ENCODE measurements around the gene CPNE2. TPM values are rescaled to one million over a fixed set of nuclear protein-coding genes. Genes with fewer than 3 reads are reported as not detected.

Gene CPNE2
- total RNA-seq, 1 donor from 2014 or later, result 145 TPM

GRCh38 chr16:57191056-57191571 lies 98.7 kb downstream of the CPNE2 start:
- DNase-seq (ENCODE audit: low spot score), result no peak
- Mint-ChIP-seq H3K4me1 (ENCODE audit: unreplicated experiment) (peaks cover 35% of the 10 kb centered on the region), H3K36me3 (ENCODE audit: low read depth, unreplicated experiment) (peaks cover 10% of the 10 kb centered on the region), H3K9me3 (ENCODE audit: unreplicated experiment) (no peaks in the 10 kb centered on the region), H3K27ac (ENCODE audit: unreplicated experiment) (peak overlapping the region; percentile 42), H3K27me3 (ENCODE audit: unreplicated experiment) (peaks cover 10% of the 10 kb centered on the region), H3K4me3 (ENCODE audit: unreplicated experiment) (no peak overlapping the region)
- TF ChIP-seq CTCF (IDR thresholded peaks at IDR 0.05; ENCODE audit: unreplicated experiment), result no peak

DNA sequence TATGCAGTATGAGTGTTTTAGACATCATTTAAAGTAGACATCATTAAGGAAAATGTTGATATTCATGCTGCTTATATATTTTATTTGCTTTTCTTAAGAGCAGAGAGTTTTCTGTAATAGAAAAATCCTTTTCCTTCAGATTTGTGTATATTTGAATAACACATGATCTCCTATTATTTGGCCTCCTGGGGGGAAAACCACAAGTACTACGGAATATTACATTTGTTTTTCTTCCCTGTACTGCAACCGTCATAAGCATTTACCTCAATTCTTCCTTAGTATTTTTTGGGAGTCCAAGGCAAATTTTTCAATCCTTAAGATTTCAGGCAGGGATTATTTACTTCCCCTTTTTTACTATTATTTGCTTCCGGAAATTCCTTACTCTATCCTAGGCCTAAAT lies 99.8 kb downstream of the CPNE2 start:
- H3K27ac Mint-ChIP-seq (ENCODE audit: unreplicated experiment), result no peak overlapping the region
- H3K9me3 Mint-ChIP-seq (ENCODE audit: unreplicated experiment), result no peaks in the 10 kb centered on the region
- H3K4me3 Mint-ChIP-seq (ENCODE audit: unreplicated experiment), result no peak overlapping the region
- no peak for TF ChIP-seq CTCF (IDR thresholded peaks at IDR 0.05; ENCODE audit: unreplicated experiment)
- peaks cover 6% of the 10 kb centered on the region for H3K36me3 Mint-ChIP-seq (ENCODE audit: low read depth, unreplicated experiment)
- H3K4me1 Mint-ChIP-seq (ENCODE audit: unreplicated experiment), result peaks cover 30% of the 10 kb centered on the region
- peaks cover 1% of the 10 kb centered on the region for H3K27me3 Mint-ChIP-seq (ENCODE audit: unreplicated experiment)
- DNase-seq (ENCODE audit: low spot score), result no peak

GRCh38 chr16:57192720-57193486 lies 100.5 kb downstream of the CPNE2 start:
- H3K4me3 Mint-ChIP-seq (ENCODE audit: unreplicated experiment), result no peak overlapping the region
- no peak for DNase-seq (ENCODE audit: low spot score)
- H3K9me3 Mint-ChIP-seq (ENCODE audit: unreplicated experiment), result no peaks in the 10 kb centered on the region
- H3K27ac Mint-ChIP-seq (ENCODE audit: unreplicated experiment), result no peak overlapping the region
- peaks cover 4% of the 10 kb centered on the region for H3K36me3 Mint-ChIP-seq (ENCODE audit: low read depth, unreplicated experiment)
- H3K27me3 Mint-ChIP-seq (ENCODE audit: unreplicated experiment), result no peaks in the 10 kb centered on the region
- TF ChIP-seq CTCF (IDR thresholded peaks at IDR 0.05; ENCODE audit: unreplicated experiment), result no peak
- peaks cover 29% of the 10 kb centered on the region for H3K4me1 Mint-ChIP-seq (ENCODE audit: unreplicated experiment)

- no peaks in the 10 kb centered on the region for H3K9me3 Mint-ChIP-seq (ENCODE audit: unreplicated experiment)
- H3K4me1 Mint-ChIP-seq (ENCODE audit: unreplicated experiment), result peaks cover 21% of the 10 kb centered on the region
- no peak for DNase-seq (ENCODE audit: low spot score)
- no peaks in the 10 kb centered on the region for H3K27me3 Mint-ChIP-seq (ENCODE audit: unreplicated experiment)
- peaks cover 4% of the 10 kb centered on the region for H3K36me3 Mint-ChIP-seq (ENCODE audit: low read depth, unreplicated experiment)
- H3K27ac Mint-ChIP-seq (ENCODE audit: unreplicated experiment), result no peak overlapping the region
- no peak overlapping the region for H3K4me3 Mint-ChIP-seq (ENCODE audit: unreplicated experiment)
- no peak for TF ChIP-seq CTCF (IDR thresholded peaks at IDR 0.05; ENCODE audit: unreplicated experiment)
These were observed 102.1 kb downstream of the CPNE2 start for GRCh38 chr16:57194512-57194911.

DNA sequence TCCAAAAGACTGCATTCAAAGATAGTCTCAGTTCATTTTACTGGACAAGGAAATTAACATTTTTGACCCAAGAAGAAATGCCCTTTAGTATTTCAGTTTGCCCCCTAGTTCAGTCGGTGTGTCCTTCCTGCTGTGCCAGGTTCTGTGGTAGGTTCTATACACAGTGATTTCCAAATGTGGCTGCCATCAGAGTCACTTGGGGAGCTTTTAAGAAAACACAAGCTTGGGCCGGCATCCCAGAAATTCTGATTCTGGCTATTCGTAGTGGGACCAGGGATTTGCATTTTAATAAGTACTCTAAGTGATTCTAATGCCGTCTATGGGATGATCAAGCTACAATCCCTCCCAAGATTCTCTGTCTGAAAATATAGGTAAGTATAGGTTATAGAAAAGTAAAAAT lies 103.9 kb downstream of the CPNE2 start:
- H3K9me3 Mint-ChIP-seq (ENCODE audit: unreplicated experiment), result no peaks in the 10 kb centered on the region
- H3K4me3 Mint-ChIP-seq (ENCODE audit: unreplicated experiment), result no peak overlapping the region
- DNase-seq (ENCODE audit: low spot score), result no peak
- TF ChIP-seq CTCF (IDR thresholded peaks at IDR 0.05; ENCODE audit: unreplicated experiment), result no peak
- H3K27ac Mint-ChIP-seq (ENCODE audit: unreplicated experiment), result peak overlapping the region; percentile 57
- no peaks in the 10 kb centered on the region for H3K27me3 Mint-ChIP-seq (ENCODE audit: unreplicated experiment)
- H3K36me3 Mint-ChIP-seq (ENCODE audit: low read depth, unreplicated experiment), result peaks cover 4% of the 10 kb centered on the region
- peaks cover 14% of the 10 kb centered on the region for H3K4me1 Mint-ChIP-seq (ENCODE audit: unreplicated experiment)
